Chondrocyte (in vitro differentiated cells): Measurements from ENCODE around the gene VPS13D. TPM values are rescaled to one million over a fixed set of nuclear protein-coding genes. Genes with fewer than 3 reads are reported as not detected.

Experiments
- DNase-seq: peaks from one replicate; pipeline ENCODE4 v3.0.0; 2021; ENCODE audit warnings: mixed read lengths, low spot score
- H3K27ac Mint-ChIP-seq: one replicate; pipeline ENCODE4 v1.8.0; 2021; ENCODE audit warnings: mild to moderate bottlenecking, moderate library complexity, mixed read lengths; ENCODE audit not compliant: unreplicated experiment
- H3K27me3 Mint-ChIP-seq: 2 replicates; pipeline ENCODE4 v1.8.0; 2021; ENCODE audit warnings: low read depth, mixed read lengths
- H3K36me3 Mint-ChIP-seq: 2 replicates; pipeline ENCODE4 v1.8.0; 2021; ENCODE audit warnings: low read depth, mixed read lengths
- H3K4me1 Mint-ChIP-seq: 2 replicates; pipeline ENCODE4 v1.8.0; 2021; ENCODE audit warnings: low read depth, mild to moderate bottlenecking, mixed read lengths
- H3K4me3 Mint-ChIP-seq: one replicate; pipeline ENCODE4 v1.8.0; 2021; ENCODE audit warnings: mild to moderate bottlenecking, moderate library complexity, mixed read lengths; ENCODE audit not compliant: unreplicated experiment
- H3K9me3 Mint-ChIP-seq: 2 replicates; pipeline ENCODE4 v1.8.0; 2021; ENCODE audit warnings: low read depth, mixed read lengths
- total RNA-seq: library from RNA; stranded (reverse); gene quantifications from 3 replicates; pipeline ENCODE4 v1.2.1, GENCODE V29; 2021
- TF ChIP-seq, protein P1 (sequence below): fragments of 200-600 bp; sonication (generic); IDR thresholded peaks from 2 replicates; pipeline ENCODE4 v1.5.0; 2021; ENCODE audit warnings: antibody characterized with exemption, mild to moderate bottlenecking, moderate library complexity

The VPS13D gene
- total RNA-seq, 1 donor from 2014 or later: 40.0 TPM

DNA sequence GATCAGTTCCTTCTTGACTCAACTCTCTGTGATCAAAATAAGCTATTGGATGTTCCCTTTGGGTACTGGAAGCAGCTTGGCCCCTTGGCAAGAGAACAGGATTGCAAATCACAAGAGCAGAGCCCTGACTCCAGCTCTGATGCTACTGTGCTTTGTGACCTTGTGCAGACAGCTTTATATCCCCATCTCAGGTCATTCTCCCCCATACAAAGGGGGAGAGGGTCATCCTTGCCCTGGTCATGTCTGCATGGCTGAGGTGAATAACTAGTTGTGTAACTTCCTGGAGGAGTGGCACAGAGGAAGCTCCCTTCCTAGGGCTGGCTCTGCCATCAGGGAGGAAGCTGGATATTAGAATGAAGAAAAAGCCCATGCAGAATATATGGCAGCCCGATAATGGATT, 245.3 kb downstream of the VPS13D start:
- H3K27ac Mint-ChIP-seq: no peak overlapping the region

DNA sequence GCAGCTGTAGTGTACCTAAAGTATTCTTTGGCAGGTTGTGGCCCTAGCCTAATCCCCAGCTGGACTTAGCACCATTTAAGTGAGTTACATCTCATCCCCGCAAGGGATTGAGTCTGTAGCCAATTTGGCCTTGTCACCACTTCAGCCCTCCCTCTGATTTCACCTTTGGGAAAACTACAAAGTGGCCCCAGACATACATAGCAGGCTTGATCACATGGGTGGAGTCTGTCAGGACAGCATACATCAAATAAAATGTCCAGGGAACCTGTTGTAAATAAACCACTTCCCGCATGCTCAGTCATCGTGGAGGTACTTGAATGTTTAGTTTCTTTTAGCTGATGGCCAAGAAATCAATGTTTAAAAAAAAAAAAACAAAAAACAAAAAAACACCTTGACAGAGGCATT, 245.7 kb downstream of the VPS13D start:
- H3K27me3 Mint-ChIP-seq: no peaks in the 10 kb centered on the region
- peaks cover 16% of the 10 kb centered on the region for H3K36me3 Mint-ChIP-seq
- H3K4me1 Mint-ChIP-seq: peaks cover 39% of the 10 kb centered on the region
- H3K27ac Mint-ChIP-seq: peak overlapping the region; percentile 12
- TF ChIP-seq, protein P1, sequence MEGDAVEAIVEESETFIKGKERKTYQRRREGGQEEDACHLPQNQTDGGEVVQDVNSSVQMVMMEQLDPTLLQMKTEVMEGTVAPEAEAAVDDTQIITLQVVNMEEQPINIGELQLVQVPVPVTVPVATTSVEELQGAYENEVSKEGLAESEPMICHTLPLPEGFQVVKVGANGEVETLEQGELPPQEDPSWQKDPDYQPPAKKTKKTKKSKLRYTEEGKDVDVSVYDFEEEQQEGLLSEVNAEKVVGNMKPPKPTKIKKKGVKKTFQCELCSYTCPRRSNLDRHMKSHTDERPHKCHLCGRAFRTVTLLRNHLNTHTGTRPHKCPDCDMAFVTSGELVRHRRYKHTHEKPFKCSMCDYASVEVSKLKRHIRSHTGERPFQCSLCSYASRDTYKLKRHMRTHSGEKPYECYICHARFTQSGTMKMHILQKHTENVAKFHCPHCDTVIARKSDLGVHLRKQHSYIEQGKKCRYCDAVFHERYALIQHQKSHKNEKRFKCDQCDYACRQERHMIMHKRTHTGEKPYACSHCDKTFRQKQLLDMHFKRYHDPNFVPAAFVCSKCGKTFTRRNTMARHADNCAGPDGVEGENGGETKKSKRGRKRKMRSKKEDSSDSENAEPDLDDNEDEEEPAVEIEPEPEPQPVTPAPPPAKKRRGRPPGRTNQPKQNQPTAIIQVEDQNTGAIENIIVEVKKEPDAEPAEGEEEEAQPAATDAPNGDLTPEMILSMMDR: no peak
- no peak for DNase-seq
- H3K9me3 Mint-ChIP-seq: no peaks in the 10 kb centered on the region
- H3K4me3 Mint-ChIP-seq: no peak overlapping the region

More for the DNA sequence above, 245.3 kb downstream of the VPS13D start:
- H3K36me3 Mint-ChIP-seq: peaks cover 16% of the 10 kb centered on the region
- no peak overlapping the region for H3K4me3 Mint-ChIP-seq
- no peak for DNase-seq
- H3K9me3 Mint-ChIP-seq: no peaks in the 10 kb centered on the region
- H3K4me1 Mint-ChIP-seq: peaks cover 35% of the 10 kb centered on the region
- TF ChIP-seq, protein P1: no peak
- no peaks in the 10 kb centered on the region for H3K27me3 Mint-ChIP-seq

DNA sequence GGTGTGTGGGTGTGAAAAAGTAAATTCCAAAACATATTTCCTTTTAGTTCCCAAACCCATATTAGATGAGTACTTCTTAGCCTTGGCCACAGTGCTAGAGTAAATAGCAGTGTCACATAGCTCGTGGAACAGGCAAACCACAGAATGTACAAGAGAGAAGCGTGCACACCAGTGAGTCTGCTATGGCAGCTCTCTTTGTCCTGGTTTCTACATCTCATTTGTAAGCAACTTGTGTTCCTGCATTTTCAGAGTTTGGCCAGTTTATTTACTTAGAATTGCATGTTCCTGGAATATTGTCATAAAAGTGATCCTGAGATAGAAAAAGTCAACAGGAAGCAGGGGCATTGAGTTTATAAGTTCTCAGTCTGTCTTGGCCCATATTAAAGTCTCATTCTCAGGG, 246.1 kb downstream of the VPS13D start:
- Mint-ChIP-seq H3K36me3 (peaks cover 16% of the 10 kb centered on the region), H3K27ac (peak overlapping the region; percentile 12), H3K4me3 (no peak overlapping the region), H3K9me3 (no peaks in the 10 kb centered on the region), H3K4me1 (peaks cover 43% of the 10 kb centered on the region), H3K27me3 (no peaks in the 10 kb centered on the region)
- DNase-seq: no peak
- TF ChIP-seq, protein P1: no peak

DNA sequence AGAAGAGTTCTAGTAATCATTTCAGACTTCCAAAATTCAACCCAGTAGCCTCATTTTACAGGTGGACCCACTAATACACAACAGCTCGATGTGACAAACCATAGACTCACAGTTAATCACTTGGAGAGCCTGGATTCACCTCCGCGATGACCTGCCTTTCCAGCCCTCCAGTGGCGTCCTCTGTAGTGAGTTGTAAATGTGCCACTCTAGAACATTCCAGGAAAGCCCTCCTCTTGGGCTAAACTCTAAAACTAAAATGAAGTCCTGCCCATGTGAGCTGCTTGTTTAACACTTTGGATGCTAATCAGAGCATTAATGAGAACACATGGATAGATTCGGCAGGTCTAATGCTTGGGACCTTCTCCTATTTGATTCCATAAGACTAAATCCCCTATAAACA, 247.5 kb downstream of the VPS13D start:
- H3K4me3 Mint-ChIP-seq: no peak overlapping the region
- H3K36me3 Mint-ChIP-seq: peaks cover 16% of the 10 kb centered on the region
- TF ChIP-seq, protein P1: no peak
- DNase-seq: no peak
- H3K9me3 Mint-ChIP-seq: no peaks in the 10 kb centered on the region
- peaks cover 51% of the 10 kb centered on the region for H3K4me1 Mint-ChIP-seq
- H3K27me3 Mint-ChIP-seq: no peaks in the 10 kb centered on the region
- H3K27ac Mint-ChIP-seq: no peak overlapping the region

DNA sequence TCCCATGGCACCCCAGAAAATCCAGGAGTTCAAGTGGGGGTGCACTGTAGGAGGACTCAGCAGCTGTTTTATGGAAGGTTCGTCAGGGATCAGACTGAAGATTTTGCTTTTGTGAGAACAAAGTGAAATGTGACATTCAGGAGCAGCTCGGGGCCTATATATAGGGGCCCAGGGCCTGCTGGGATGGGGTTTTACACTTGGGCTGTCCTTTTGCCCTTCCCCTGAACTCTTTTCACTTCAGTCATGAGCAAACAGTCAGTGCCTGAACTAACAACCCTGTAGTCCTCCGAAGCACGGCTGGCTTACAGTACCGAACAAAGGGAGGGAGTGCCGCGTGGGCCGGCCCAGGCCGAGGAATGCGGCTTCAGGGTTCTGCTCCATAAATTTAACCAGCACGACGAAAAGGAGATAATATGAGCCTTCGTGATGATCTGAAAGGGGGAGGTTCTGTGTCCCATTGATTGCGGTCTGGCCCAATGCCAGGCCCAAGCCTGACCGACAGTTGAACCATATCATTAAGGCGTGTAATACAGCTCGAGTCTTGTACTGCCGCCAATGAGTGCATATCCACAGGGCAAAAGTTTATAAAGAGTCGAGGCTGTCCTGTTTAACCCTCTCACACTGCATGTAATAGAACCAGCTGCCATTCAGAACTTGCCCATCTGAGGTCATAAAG, 248.2 kb downstream of the VPS13D start:
- peak overlapping the region; percentile 79 for H3K27ac Mint-ChIP-seq
- H3K27me3 Mint-ChIP-seq: no peaks in the 10 kb centered on the region
- DNase-seq: no peak
- TF ChIP-seq, protein P1: no peak
- H3K36me3 Mint-ChIP-seq: peaks cover 10% of the 10 kb centered on the region
- H3K4me3 Mint-ChIP-seq: no peak overlapping the region
- H3K9me3 Mint-ChIP-seq: no peaks in the 10 kb centered on the region
- peaks cover 51% of the 10 kb centered on the region for H3K4me1 Mint-ChIP-seq
